ENCODE data around the gene HBG1.
"Not testable (repeated sequence)": the region's sequence is repeated elsewhere in the genome, so short reads cannot be mapped to it uniquely, and the experiment has no call there.

HBG1 gene

DNA sequence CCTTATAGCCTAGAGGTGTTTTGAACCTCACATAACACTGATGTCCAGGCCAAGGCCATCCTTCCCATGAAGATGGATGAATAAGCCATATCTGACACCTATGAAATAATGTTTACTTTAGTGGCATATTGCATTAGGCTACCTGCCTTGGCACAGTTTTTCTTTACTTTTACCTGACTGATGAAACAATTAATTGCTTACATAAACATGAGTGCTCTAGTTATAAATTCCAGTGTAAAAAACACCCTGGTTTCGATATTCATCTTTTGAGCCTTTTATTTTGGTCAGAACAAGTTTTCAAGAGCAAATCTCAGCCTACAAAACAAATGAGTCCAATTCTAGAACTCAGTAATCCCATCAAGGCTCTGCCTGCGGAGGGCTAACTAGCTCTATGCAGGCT is 27.0 kb upstream of the HBG1 start:
- DNase-seq, result no peak

DNA sequence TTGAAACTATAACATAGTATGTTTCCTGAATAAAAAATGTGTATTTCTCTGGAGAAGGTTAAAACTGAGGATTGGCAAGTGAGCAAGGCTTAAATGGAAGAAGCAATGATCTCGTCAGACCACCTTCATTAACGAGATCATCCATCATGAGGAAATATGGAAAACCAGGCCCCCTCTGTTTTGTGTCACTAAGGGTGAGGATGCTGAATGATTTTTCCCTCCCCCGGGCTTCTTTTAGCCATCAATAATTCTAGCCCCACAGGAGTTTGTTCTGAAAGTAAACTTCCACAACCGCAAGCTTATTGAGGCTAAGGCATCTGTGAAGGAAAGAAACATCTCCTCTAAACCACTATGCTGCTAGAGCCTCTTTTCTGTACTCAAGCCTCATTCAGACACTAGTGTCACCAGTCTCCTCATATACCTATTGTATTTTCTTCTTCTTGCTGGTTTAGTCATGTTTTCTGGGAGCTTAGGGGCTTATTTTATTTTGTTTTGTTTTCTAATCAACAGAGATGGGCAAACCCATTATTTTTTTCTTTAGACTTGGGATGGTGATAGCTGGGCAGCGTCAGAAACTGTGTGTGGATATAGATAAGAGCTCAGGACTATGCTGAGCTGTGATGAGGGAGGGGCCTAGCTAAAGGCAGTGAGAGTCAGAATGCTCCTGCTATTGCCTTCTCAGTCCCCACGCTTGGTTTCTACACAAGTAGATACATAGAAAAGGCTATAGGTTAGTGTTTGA is 25.9 kb upstream of the HBG1 start:
- no peak for DNase-seq

DNA sequence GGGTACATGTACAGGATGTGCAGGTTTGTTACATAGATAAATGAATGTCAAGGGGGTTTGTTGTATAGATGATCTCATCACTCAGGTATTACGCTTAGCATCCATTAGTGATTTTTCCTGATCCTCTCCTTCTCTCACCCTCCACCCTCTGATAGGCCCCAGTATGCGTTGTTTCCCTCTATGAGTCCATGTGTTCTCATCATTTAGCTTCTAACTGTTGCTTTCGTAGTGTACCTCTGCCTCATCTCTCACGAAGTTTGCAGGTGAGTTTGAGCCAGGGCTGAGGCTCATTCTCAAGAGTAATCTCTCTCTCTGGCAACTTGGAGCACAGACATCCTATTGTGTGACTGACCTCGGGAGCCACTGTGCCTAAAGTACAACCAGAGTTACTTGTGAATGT is 24.7 kb upstream of the HBG1 start:
- DNase-seq, result no peak

DNA sequence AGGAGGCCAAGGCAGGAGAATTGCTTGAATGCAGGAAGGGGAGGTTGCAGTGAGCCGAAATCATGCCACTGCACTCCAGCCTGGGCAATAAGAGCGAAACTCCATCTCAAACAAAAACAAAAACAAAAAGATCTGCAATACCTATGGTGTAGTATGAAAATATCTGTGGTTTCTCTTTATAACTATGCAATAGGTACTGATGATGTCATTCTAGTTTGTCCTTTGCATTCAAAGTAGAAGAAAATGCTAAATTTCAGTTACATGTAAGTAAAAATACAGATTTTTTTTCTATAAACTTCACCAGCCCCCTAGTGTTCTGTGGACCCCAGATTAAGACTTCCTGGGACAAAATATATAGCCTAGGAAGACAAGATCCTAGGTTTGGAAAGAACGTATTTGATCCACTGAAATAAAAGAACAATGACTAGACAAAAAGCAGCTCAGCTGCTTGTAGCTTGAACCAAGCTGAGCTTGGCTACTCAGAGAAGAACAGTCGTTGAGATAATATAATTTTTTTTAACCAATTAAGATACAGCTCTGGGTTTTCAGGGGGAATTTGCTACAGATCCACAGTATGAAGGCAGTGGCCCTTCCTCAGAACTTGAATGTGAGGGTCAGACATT is 22.8 kb upstream of the HBG1 start:
- DNase-seq, result no peak

DNA sequence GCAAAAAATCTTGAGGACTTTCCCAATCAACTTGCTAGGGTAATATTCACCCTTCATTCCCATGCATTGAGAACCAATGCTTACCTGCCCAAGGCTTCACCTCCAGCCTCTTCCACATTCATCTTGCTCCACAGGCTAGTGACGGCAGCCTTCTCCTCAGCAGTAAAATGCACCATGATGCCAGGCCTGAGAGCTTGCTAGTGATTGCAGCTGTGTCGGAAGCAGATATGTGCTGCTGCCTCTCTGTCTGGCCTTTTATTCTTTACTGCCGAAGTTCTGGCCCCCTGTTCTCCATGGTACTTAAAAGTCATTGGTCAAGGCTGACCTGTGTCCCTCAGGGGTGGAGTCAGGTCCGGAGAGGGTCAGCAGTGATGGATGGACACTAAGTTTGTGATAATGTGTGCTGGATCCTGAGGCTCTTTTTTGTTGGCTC is 20.1 kb upstream of the HBG1 start, which contains the start of gene HBE1:
TSS of gene HBE1 (minus strand) at position 231 of the 433 bp plus-strand sequence. CDS start at position 176, 55 bp downstream.
- no peak for DNase-seq

DNA sequence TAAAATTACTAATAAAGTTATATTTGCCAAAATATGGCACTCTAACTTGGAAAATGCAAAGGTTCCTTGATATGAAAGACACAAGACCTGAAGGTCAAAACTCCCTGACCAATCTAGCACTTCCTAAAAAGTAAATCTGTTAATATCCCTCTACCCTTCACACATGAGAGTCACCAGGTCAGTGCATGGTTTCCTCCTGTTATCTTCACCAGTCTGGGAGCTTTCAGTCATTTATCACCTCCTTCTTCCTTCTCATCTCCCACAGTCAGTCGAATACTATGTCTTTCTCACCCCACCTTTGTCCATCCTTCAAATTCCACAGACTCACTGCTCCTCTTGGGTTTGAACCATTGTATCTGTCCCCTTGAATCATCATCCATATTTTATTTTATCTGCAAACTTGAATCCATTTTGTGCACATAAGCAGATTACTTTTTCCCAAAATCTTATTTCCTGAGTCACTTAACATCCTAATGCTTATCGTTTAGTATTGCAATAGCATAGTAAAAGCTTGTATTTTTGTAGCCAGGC is 17.4 kb upstream of the HBG1 start:
- no peak for DNase-seq

DNA sequence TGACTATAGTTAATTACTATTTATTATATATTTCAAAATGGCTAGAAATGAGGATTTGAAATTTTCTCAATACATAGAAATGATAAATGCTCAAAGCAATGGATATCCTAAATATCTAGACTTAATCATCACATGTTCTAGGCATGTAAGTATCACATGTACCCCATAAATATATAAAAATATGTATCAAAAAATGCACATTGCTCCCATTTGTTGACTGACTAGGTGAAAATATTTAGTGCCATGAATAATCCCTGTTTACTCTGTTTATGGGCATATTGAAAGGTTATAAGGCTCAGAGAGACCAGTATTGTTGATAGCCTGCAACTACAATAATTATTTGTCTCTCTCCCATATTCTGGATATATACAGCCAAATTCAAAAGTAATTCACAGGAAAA is 17.0 kb upstream of the HBG1 start:
- no peak for DNase-seq

DNA sequence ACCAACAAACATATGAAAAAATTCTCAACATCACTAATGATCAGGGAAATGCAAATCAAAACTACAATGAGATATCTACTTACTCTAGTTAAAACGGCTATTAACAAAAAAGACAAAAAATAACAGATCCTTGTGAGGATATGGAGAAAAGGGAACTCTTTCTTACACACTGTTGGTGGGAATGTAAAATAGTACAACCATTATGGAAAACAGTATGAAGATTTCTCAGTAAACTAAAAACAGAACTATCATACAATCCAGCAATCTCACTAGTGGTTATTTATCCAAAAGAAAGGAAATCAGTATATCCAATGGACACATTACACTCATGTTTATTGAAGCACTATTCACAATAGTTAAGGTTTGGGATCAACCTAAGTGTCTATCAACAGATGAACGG is 16.2 kb upstream of the HBG1 start:
- no peak for DNase-seq

DNA sequence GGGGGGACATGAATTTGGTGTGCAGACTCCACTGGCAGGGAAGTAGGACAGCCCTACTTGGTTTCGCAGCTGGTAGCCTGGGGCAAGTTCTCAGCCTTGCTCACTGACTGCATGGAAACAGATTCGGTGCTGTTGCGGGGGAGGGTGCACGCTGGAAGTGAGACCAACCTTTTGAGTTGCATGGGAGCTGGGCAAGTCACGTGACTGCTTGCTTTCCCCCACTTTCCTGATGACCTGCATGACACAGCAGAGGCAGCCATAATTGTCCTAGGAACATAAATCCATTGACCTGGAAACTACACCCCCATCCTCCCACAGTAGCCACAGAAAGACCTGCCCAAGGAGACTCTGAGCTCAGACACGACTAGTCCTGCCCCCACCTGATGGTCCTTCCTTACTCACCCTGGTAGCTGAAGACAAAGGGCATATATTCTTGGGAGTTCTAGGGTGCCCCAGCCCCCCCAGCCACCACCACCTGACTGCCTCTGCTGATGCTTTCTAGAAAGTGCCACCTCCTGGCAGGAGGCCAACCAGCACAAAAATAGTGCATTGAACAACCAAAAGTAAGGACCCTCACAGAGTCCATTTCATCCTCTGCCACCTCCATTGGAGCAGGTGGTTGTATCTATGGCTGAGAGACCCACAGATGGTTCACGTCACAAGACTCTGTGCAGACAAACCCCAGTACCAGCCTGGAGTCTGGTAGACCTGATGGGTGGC is 9.0 kb upstream of the HBG1 start:
- no peak for DNase-seq

DNA sequence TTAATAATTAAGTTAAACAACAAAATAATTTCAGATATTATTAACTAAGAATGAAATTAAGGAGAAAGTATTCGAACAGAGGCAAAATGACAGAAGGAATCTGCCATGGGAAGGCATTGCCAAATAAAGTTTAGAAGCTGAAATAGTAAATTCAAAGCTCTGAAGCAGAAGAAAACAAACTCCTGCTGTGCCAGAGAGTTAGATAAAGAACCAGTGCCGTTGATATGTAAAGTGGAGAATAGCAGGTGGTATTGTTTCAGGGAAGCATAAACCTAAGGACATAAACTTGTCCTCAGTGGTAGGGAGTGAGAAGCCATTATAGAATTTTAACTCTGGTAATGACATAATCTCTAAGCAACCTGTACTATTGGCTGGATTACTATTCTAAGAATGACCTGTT is 7.6 kb upstream of the HBG1 start:
- no peak for DNase-seq

DNA sequence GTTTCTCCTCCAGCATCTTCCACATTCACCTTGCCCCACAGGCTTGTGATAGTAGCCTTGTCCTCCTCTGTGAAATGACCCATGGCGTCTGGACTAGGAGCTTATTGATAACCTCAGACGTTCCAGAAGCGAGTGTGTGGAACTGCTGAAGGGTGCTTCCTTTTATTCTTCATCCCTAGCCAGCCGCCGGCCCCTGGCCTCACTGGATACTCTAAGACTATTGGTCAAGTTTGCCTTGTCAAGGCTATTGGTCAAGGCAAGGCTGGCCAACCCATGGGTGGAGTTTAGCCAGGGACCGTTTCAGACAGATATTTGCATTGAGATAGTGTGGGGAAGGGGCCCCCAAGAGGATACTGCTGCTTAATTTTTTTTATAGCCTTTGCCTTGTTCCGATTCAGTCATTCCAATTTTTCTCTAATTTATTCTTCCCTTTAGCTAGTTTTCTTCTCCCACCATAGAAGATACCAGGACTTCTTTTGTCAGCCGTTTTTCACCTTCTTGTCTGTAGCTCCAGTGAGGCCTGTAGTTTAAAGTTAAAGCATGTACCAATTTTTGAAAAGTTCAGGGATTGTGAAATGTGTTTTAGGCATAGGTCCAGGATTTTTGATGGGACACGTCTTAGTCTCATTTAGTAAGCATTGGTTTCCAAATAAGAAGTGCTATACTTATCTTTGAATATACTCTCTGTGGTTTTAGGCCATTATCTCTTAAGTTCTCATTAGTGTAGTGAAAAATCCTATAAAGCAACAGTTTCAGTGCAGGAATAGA is 5.2 kb upstream of the HBG1 start, which contains the start of gene HBG2:
TSS of gene HBG2 (minus strand) at position 136 of the 768 bp plus-strand sequence. CDS start at position 83, 53 bp downstream.
- DNase-seq, result not testable (repeated sequence)

DNA sequence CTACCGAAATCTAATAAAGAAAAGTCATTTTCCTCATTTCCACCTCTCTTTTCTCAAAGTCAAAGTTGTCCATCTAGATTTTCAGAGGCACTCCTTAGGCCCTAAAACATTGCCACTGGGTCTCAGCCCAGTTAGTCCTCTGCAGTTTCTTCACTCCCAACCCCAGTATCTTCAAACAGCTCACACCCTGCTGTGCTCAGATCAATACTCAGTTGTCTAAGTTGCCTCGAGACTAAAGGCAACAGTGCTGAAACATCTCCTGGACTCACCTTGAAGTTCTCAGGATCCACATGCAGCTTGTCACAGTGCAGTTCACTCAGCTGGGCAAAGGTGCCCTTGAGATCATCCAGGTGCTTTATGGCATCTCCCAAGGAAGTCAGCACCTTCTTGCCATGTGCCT is 4.4 kb upstream of the HBG1 start:
- not testable (repeated sequence) for DNase-seq

DNA sequence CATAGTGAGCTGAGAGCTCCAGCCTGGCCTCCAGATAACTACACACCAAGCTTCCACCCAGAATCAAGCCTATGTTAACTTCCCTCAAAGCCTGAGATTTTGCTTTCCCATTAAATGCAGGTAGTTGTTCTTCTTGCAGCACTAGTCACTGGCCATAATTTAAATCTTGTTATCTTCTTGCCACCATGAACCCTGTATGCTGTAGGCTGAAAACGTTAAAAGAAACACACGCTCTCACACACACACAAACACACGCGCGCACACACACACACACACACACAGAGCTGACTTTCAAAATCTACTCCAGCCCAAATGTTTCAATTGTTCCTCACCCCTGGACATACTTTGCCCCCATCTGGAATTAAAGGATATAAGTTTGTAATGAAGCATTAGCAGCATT is 3.8 kb upstream of the HBG1 start:
- DNase-seq, result not testable (repeated sequence)

DNA sequence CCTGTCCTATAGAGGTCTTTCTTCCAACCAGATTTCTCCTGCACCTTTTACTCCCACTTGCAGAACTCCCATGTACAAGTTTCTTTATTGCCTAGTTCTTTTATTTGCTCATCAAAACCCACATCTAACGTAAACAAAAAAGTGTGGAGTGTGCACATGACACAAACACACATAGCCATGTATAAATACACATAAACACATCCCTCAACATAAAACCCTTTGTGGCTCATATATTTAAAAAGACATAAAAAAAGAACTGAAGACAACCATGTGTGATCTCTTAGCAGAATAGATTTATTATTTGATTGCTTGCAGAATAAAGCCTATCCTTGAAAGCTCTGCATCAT is 3.2 kb upstream of the HBG1 start:
- no peak for DNase-seq

DNA sequence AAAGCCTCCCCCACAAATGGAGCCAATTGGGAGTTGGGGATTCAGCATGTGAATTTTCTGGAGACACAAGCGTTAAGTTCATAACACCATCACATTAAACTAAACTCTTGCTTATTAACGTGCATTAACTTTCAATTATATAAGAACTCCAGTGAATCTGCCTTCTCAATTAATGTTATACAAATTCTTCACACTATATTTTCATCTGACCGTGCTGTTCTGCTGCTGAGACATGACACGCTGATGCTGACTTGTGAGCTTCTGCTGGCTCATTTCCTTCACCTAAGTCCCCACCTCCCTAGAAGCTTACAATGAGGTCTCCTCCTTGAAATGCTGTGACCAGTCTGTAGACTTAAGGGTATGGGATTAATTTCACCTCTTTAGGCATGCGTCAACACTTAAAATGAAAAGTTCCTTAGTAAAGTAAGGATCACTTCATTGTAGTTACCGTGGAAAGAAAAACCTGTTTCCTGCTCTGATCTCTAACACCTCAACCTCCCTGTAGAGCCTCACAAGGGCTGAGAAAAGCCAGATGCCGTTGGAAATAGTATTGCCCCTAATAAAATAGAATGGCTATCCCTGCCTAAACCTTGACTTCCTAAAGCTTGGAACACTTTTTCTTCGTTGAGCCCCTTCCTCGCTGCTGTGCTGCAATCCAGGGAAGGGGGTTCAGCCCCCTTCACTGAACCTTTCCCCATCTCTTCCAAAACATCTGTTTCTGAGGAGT is 2.7 kb upstream of the HBG1 start:
- no peak for DNase-seq

DNA sequence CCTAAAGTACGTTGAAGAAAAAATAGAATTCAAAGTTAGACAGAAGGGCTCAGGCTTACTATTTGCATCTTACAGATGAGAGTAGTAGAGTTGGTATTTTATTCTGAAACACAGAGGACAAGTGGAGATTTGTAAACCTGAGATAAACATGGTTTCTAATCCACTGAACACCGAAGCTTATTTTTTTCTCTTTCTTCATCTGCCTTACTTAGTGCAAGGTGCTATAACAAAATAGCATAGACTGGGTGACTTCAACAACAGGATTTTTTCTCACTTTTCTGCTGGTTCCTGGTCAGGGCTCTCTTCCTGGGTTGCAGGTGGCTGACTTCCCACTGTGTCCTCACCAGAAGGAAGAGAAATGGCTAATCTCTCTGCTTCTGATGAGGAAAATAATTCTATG is 2.1 kb upstream of the HBG1 start:
- DNase-seq, result no peak

DNA sequence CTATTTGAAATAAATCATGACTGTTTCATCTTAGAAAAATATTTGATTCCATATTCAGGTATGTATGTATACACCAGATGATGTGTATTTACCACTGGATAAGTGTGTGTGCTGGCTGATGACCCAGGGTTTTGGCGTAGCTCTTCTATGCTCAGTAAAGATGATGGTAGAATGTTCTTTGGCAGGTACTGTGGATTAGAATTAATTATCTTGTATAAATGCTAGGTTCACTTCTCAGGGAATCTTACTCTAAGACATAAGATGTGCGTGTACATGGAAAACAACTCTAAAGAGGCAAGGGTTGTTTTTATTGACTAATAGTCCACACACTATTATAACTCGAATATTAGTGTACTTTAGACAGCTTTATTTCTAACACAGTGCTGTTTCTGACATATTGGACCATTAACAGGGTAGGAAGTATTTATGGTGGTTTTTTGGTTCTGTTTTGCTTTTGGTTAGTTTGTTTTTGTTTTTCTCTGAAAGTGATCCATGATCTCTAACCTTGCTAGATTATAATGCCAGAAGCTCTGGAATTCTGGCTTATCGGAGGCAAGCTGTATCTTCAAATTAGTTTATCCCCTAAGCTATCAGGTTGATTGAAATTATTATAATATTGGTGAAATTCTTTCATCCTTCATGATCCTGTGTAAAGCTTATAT is 1.0 kb upstream of the HBG1 start:
- DNase-seq, result no peak

DNA sequence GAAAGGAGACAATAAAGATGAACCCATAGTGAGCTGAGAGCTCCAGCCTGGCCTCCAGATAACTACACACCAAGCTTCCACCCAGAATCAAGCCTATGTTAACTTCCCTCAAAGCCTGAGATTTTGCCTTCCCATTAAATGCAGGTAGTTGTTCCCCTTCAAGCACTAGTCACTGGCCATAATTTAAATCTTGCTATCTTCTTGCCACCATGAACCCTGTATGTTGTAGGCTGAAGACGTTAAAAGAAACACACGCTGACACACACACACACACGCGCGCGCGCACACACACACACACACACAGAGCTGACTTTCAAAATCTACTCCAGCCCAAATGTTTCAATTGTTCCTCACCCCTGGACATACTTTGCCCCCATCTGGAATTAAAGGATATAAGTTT is 1.2 kb downstream of the HBG1 start:
- DNase-seq, result not testable (repeated sequence)

DNA sequence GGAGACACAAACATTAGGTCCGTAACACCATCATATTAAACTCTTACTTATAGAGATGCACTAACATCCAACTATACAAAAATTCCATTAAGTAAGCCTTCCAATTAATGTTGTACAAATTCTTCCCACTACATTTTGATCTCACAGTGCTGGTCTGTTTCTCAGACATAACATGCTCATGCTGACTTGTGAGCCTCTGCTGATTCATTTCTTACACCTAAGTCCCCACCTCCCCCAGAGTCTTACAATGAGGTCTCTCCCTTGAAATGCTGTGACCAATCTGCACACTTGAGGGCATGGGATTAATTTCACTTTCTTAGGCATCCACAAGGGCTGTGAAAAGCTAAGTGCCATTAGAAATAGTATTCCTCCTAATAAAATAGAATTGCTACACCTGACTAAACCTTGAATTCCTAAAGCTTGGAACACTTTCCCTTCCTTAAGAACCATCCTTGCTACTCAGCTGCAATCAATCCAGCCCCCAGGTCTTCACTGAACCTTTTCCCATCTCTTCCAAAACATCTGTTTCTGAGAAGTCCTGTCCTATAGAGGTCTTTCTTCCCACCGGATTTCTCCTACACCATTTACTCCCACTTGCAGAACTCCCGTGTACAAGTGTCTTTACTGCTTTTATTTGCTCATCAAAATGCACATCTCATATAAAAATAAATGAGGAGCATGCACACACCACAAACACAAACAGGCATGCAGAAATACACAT is 2.0 kb downstream of the HBG1 start:
- DNase-seq, result no peak

DNA sequence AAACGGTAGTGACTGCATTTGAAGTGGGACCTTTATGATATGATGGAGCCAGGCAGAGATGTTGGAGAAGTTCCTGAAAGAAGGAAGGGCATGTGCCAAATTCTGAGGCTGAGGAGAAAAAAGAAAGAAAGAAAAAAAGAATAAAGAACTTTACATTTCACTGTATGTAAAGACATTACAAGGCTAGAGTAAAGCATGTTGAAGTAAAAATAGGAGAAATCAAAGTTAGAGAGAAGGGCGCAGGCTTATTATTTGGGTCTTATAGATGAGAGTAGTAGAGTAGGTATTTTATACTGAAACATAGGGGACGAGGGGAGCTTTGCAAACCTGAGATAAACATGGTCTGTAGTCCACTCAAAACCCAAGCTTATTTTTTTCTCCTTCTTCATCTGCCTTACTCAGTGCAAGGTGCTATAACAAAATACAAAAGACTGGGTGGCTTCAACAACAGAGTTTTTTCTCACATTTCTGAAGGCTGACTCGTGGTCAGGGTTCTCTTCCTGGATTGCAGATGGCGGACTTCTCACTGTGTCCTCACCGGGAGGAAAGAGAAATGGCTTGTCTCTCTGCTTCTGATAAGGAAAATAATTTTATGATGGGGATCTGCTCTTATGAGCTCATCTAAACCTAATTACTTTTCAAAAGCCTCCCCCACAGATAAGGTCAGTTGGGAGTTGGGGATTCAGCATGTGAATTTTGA is 2.7 kb downstream of the HBG1 start:
- DNase-seq, result no peak

Measured in HCEC 1CT (cell line).